ENCODE measurements around the gene MYL3.

DNA sequence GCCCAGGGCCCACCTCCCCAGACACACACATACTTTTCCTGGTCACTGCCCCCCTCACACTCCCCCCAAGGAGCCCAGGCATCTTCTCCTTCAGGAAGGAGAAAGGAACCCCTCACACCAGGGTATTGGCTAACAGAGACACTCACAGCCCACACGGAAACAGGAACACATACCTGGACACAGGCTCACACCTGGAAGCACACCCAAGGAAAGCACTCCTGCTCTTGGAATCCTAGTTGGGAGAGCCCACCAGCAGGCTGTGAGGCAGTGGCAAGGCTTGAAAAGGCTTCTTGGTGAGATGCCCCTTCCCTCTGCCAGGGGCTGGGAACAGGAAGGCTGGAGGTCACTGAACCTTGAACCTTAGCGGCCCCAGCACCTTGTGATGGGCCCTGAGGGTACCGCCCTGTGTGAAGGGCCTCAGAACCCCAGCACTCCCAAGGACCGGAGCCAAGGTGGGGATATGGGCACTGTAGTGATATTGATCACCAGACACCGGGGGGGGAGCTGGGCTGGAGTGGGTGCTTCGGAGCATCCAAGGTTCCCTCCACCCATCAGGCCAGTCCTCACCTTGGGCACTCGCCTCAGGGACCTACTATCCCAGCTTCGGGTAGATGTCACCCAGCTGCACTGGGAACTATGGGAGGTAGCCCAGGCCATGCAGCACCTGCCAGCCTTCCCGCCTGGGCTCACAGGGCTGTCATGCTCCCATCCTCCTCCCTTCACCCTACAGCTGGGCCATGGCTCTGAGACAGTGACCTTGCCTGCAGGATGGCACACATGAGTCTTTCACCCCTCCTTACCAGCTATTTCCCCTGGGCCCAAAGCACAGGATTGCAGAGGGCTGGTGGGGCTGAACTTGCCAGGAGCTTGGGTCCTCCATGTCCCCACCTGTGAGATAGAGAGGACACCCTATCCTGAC is 16.4 kb downstream of the MYL3 start:
- TF ChIP-seq EZH2 (IDR thresholded peaks at IDR 0.05; ENCODE audit: borderline replicate concordance, insufficient read depth, low read depth, low read length, poor library complexity, severe bottlenecking) = no peak
- TF ChIP-seq, protein P1, sequence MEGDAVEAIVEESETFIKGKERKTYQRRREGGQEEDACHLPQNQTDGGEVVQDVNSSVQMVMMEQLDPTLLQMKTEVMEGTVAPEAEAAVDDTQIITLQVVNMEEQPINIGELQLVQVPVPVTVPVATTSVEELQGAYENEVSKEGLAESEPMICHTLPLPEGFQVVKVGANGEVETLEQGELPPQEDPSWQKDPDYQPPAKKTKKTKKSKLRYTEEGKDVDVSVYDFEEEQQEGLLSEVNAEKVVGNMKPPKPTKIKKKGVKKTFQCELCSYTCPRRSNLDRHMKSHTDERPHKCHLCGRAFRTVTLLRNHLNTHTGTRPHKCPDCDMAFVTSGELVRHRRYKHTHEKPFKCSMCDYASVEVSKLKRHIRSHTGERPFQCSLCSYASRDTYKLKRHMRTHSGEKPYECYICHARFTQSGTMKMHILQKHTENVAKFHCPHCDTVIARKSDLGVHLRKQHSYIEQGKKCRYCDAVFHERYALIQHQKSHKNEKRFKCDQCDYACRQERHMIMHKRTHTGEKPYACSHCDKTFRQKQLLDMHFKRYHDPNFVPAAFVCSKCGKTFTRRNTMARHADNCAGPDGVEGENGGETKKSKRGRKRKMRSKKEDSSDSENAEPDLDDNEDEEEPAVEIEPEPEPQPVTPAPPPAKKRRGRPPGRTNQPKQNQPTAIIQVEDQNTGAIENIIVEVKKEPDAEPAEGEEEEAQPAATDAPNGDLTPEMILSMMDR (IDR thresholded peaks at IDR 0.05) = no peak
